CD4-positive, alpha-beta memory T cell (primary cell): ENCODE data around the gene HDAC5. TPM values are rescaled to one million over a fixed set of nuclear protein-coding genes. Genes with fewer than 3 reads are reported as not detected.

ENCODE experiments used
- CTCF ChIA-PET: fragments of 350-600 bp; sonication (Branson Sonifier 250); formaldehyde crosslinking; loops from one replicate; lab custom pipeline; 2021; ENCODE audit warnings: inconsistent platforms; ENCODE audit not compliant: partially characterized antibody; lab: Charles Lee
- POLR2A ChIA-PET: fragments of 350-600 bp; sonication (Branson Sonifier 250); formaldehyde crosslinking; loops from one replicate; lab custom pipeline; 2021; ENCODE audit not compliant: partially characterized antibody; lab: Charles Lee
- DNase-seq, 5 donors: peaks; one replicate each; pipeline versions ENCODE4 v3.0.0 to v3.0.0-alpha.2; 2020 to 2022; ENCODE audit warnings: mixed read lengths in 1 of 5
- H3K27ac ChIP-seq: one replicate; pipeline ENCODE4 v1.7.0; 2013; ENCODE audit warnings: low read depth, low read length
- H3K27me3 ChIP-seq: 2 replicates; pipeline ENCODE4 v1.7.0; 2013; ENCODE audit warnings: mild to moderate bottlenecking, low read length, moderate library complexity; ENCODE audit not compliant: insufficient read depth
- H3K36me3 ChIP-seq: 2 replicates; pipeline ENCODE4 v1.7.0; 2013; ENCODE audit warnings: mild to moderate bottlenecking, low read length, moderate library complexity; ENCODE audit not compliant: insufficient read depth
- H3K4me1 ChIP-seq: 2 replicates; pipeline ENCODE4 v1.7.0; 2013; ENCODE audit warnings: mild to moderate bottlenecking, low read length, moderate library complexity; ENCODE audit not compliant: insufficient read depth
- H3K4me3 ChIP-seq, 2 donors: one replicate each; pipeline ENCODE4 v1.7.0; 2013; ENCODE audit warnings: low read length in 2 of 2, mild to moderate bottlenecking in 1 of 2
- H3K9me3 ChIP-seq, 2 donors: one replicate each; pipeline ENCODE4 v1.7.0; 2013; ENCODE audit warnings: low read length in 2 of 2, control low read depth in 1 of 2; ENCODE audit not compliant: control insufficient read depth in 1 of 2
- H3K27ac Mint-ChIP-seq, 7 donors: one replicate each; pipeline ENCODE4 v1.8.0; 2020 to 2021; ENCODE audit warnings: mixed read lengths in 7 of 7, mild to moderate bottlenecking in 6 of 7, inconsistent platforms in 3 of 7, moderate library complexity in 3 of 7
- H3K27me3 Mint-ChIP-seq, 2 donors: one replicate each; pipeline ENCODE4 v1.8.0; 2020 to 2021; ENCODE audit warnings: mixed read lengths in 2 of 2
- H3K36me3 Mint-ChIP-seq, 2 donors: one replicate each; pipeline ENCODE4 v1.8.0; 2020 to 2021; ENCODE audit warnings: mixed read lengths in 2 of 2, inconsistent platforms in 1 of 2, mild to moderate bottlenecking in 1 of 2
- H3K4me1 Mint-ChIP-seq, 4 donors: one replicate each; pipeline ENCODE4 v1.8.0; 2020 to 2021; ENCODE audit warnings: mixed read lengths in 4 of 4, mild to moderate bottlenecking in 1 of 4
- H3K4me3 Mint-ChIP-seq, 8 donors: one replicate each; pipeline ENCODE4 v1.8.0; 2020 to 2021; ENCODE audit warnings: mixed read lengths in 8 of 8, mild to moderate bottlenecking in 7 of 8, moderate library complexity in 6 of 8, inconsistent platforms in 3 of 8
- H3K9me3 Mint-ChIP-seq, 8 donors: one replicate each; pipeline ENCODE4 v1.8.0; 2020 to 2021; ENCODE audit warnings: mixed read lengths in 8 of 8, mild to moderate bottlenecking in 5 of 8, inconsistent platforms in 3 of 8, moderate library complexity in 1 of 8
- intact Hi-C: fragments of 100-400 bp; cut with micrococcal nuclease; formaldehyde crosslinking; loops from one replicate; pipeline ENCODE4 v1.15.1; 2023
- polyA plus RNA-seq, 2 donors: library from polyadenylated mRNA; unstranded; fragments of 300-500 nt; fragmentation: Illumina TruSeq; gene quantifications; one replicate each; pipeline ENCODE4 v1.2.3, GENCODE V29; 2021
- total RNA-seq, 2 experiments: library from RNA; stranded (reverse); gene quantifications; one replicate each; pipeline ENCODE4 v1.2.3, GENCODE V29; 2021

Gene HDAC5
- total and polyA plus RNA-seq, 4 experiments from 2014 or later, result 12.8 to 74.2 (median 52.8) TPM

- no peak for DNase-seq
- Histone ChIP-seq H3K36me3 (peaks cover 9% of the 10 kb centered on the region), H3K4me1 (peaks cover 24% of the 10 kb centered on the region), H3K27ac (no peak overlapping the region), H3K4me3 (no peak overlapping the region), H3K9me3 (no peaks in the 10 kb centered on the region), H3K27me3 (no peaks in the 10 kb centered on the region)
- intact Hi-C loops, result no loop called here
- CTCF ChIA-PET, result interaction anchor here (0.5 to 1.1 kb wide), 3 partner anchors 8 to 55 kb away, joined by 3 read pairs; no protein-coding TSS in a partner anchor
- H3K36me3 Mint-ChIP-seq, result peaks cover 8 to 22% of the 10 kb centered on the region in 2 donors
- peak overlapping the region in 4 of 7 donors; percentile 8 to 87 (median 14) for H3K27ac Mint-ChIP-seq
- H3K4me1 Mint-ChIP-seq, result peaks cover 30 to 71% (median 42%) of the 10 kb centered on the region in 4 donors
- POLR2A ChIA-PET, result no interaction called here
- H3K9me3 Mint-ChIP-seq, result no peaks in the 10 kb centered on the region
- no peaks in the 10 kb centered on the region for H3K27me3 Mint-ChIP-seq
- H3K4me3 Mint-ChIP-seq, result no peak overlapping the region
Observed at GRCh38 chr17:44118427-44119050, 4.9 kb downstream of the HDAC5 start.

DNA sequence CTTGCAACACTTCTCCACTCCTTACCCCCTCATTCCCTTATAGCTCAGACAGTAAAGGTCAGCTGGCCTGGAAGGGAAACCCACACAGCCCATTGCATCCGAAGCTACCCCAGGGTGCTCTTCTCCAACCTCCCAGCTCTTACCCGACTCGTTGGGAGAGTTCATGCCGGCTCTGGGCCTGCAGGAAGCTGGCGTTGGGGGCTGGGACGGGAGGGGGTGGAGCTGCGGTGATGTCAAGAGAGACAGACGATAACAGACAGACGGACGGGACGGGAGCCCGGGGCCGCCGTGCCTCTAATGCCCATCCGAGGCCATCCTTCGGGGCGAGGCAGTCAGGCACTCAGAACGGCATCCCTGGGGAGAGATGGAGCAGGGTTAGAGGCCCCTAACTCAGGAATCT, 6.1 kb downstream of the HDAC5 start:
- intact Hi-C loops, result no loop called here
- H3K36me3 Mint-ChIP-seq, result peaks cover 8 to 19% of the 10 kb centered on the region in 2 donors
- Histone ChIP-seq H3K36me3 (peaks cover 15% of the 10 kb centered on the region), H3K27ac (no peak overlapping the region), H3K4me3 (no peak overlapping the region), H3K27me3 (no peaks in the 10 kb centered on the region), H3K4me1 (peaks cover 28% of the 10 kb centered on the region), H3K9me3 (no peaks in the 10 kb centered on the region)
- no peak for DNase-seq
- no peaks in the 10 kb centered on the region for H3K27me3 Mint-ChIP-seq
- peaks cover 27 to 75% (median 45%) of the 10 kb centered on the region in 4 donors for H3K4me1 Mint-ChIP-seq
- no peak overlapping the region for H3K4me3 Mint-ChIP-seq
- H3K9me3 Mint-ChIP-seq, result no peaks in the 10 kb centered on the region
- peak overlapping the region in 1 of 7 donors; percentile 11 for H3K27ac Mint-ChIP-seq
- POLR2A ChIA-PET, result interaction anchor here (0.9 kb wide), 1 partner anchor 51 kb away, joined by 3 read pairs; the partner anchor contains the start of gene LSM12
- CTCF ChIA-PET, result interaction anchor here (1.0 to 4.1 kb wide), 2 partner anchors 174 to 239 kb away, joined by 3 to 18 read pairs; no protein-coding TSS in a partner anchor

DNA sequence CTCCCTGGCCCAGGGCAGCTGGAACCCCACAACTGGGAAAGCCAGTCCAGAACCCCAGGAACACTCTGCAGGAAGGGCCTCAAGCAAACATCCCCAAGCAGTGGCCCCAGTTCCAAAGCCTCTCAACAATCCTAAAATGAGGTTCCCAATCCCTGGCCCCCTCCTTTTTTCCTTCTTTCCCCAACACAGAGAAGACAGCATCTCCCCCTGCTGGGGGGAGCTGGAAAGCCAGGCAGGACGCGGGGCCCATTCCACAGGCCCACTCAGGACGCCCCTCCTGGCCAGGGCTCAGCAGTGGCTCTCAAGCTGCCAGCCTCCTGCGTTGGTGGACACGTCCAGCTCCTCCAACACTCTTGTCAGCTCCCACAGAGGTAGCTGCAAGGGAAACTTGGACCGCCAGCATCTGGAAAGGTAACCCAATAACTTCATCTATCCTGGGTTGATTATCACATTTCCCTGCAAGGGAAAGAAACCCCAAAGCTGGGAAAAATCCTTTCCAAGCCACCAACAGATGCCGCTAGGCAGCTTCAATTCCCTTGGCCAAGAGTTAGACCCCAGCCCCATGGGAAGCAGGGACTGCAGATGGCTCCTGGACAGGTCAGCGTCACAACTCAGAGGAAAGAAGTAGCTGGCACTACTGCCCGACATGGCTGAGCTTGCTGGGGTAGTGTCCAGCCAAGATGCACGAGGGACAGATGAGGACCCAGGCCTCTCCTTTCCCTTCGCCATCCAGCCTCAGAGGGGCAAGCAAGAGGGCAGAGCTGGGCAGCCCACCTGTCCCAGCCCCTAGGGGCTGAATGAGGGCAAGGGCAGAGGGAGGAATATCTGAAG, 7.6 kb downstream of the HDAC5 start:
- peaks cover 24 to 74% (median 44%) of the 10 kb centered on the region in 4 donors for H3K4me1 Mint-ChIP-seq
- H3K9me3 Mint-ChIP-seq, result no peaks in the 10 kb centered on the region
- no peak overlapping the region for H3K27ac ChIP-seq
- POLR2A ChIA-PET, result no interaction called here
- H3K27ac Mint-ChIP-seq, result peak overlapping the region in 3 of 7 donors; percentile 4 to 36 (median 31)
- no peaks in the 10 kb centered on the region for H3K27me3 ChIP-seq
- no peak overlapping the region for H3K4me3 Mint-ChIP-seq
- no peak for DNase-seq
- H3K36me3 ChIP-seq, result peaks cover 15% of the 10 kb centered on the region
- no peaks in the 10 kb centered on the region for H3K27me3 Mint-ChIP-seq
- no peak overlapping the region for H3K4me3 ChIP-seq
- CTCF ChIA-PET, result interaction anchor here (0.6 to 4.1 kb wide), 6 partner anchors 9 to 172 kb away, joined by 3 to 18 read pairs (median 4); no protein-coding TSS in a partner anchor
- intact Hi-C loops, result no loop called here
- peaks cover 33% of the 10 kb centered on the region for H3K4me1 ChIP-seq
- no peaks in the 10 kb centered on the region for H3K9me3 ChIP-seq
- peaks cover 8 to 20% of the 10 kb centered on the region in 2 donors for H3K36me3 Mint-ChIP-seq

- H3K4me3 ChIP-seq, result no peak overlapping the region
- peaks cover 31% of the 10 kb centered on the region for H3K4me1 ChIP-seq
- Mint-ChIP-seq H3K4me1 (peaks cover 17 to 58% (median 34%) of the 10 kb centered on the region in 4 donors), H3K27me3 (no peaks in the 10 kb centered on the region), H3K9me3 (no peaks in the 10 kb centered on the region), H3K36me3 (peaks cover 8 to 20% of the 10 kb centered on the region in 2 donors), H3K27ac (no peak overlapping the region), H3K4me3 (no peak overlapping the region)
- intact Hi-C loops, result no loop called here
- no peak overlapping the region for H3K27ac ChIP-seq
- no peaks in the 10 kb centered on the region for H3K27me3 ChIP-seq
- no peak for DNase-seq
- H3K36me3 ChIP-seq, result peaks cover 15% of the 10 kb centered on the region
- POLR2A ChIA-PET, result interaction anchor here (0.5 to 0.6 kb wide), 2 partner anchors 9 to 37 kb away, joined by 3 read pairs; partner anchors contain the start of gene HDAC5
- H3K9me3 ChIP-seq, result no peaks in the 10 kb centered on the region
- CTCF ChIA-PET, result interaction anchor here (0.9 to 4.1 kb wide), 3 partner anchors 7 to 170 kb away, joined by 3 to 18 read pairs (median 3); no protein-coding TSS in a partner anchor
Observed at GRCh38 chr17:44113868-44114840, 9.3 kb downstream of the HDAC5 start.

- ChIA-PET CTCF (interaction anchor here (1.9 kb wide), 1 partner anchor 10 kb away, joined by 4 read pairs; the partner anchor contains the start of gene HDAC5), POLR2A (interaction anchor here (0.6 kb wide), 1 partner anchor 38 kb away, joined by 3 read pairs; no protein-coding TSS in a partner anchor)
- Histone ChIP-seq H3K4me3 (no peak overlapping the region), H3K36me3 (peaks cover 15% of the 10 kb centered on the region), H3K4me1 (peaks cover 31% of the 10 kb centered on the region), H3K27me3 (no peaks in the 10 kb centered on the region), H3K9me3 (no peaks in the 10 kb centered on the region), H3K27ac (no peak overlapping the region)
- peaks cover 12 to 52% (median 27%) of the 10 kb centered on the region in 4 donors for H3K4me1 Mint-ChIP-seq
- peak overlapping the region in 3 of 7 donors; percentile 20 to 78 (median 56) for H3K27ac Mint-ChIP-seq
- H3K36me3 Mint-ChIP-seq, result peaks cover 8 to 22% of the 10 kb centered on the region in 2 donors
- intact Hi-C loops, result no loop called here
- DNase-seq, result no peak
- peak overlapping the region in 1 of 8 donors; percentile 13 for H3K4me3 Mint-ChIP-seq
- H3K27me3 Mint-ChIP-seq, result no peaks in the 10 kb centered on the region
- no peaks in the 10 kb centered on the region for H3K9me3 Mint-ChIP-seq
Observed at GRCh38 chr17:44113382-44113781, 10.1 kb downstream of the HDAC5 start.
